ENCODE results near the gene PLCB1.

The PLCB1 gene

DNA sequence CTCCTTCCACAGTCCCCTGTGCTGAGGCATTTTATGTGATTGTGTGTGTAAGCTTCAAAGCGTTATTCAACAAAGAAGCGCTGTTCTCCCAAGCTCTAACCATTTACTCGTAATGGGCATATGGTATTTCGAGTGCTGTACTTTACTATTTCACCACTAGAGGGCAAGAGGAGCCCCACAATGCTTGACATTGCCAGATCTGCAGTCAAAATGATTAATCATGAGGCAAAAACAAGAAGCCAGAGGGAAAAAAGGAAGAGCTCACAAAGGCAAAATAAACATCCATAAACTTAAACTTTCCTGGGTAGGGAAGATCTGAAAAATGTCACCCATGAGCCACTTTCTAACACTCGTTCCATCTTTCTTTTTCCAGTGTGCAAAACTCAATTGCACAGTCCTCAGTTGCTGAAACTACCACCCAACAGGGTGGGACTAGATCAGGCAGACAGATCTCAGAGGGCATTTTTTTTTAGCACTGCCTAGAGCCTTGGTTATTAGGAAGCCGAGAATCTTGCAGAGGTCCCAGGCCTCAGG lies 721.8 kb downstream of the PLCB1 start:
- TF ChIP-seq, protein P1, sequence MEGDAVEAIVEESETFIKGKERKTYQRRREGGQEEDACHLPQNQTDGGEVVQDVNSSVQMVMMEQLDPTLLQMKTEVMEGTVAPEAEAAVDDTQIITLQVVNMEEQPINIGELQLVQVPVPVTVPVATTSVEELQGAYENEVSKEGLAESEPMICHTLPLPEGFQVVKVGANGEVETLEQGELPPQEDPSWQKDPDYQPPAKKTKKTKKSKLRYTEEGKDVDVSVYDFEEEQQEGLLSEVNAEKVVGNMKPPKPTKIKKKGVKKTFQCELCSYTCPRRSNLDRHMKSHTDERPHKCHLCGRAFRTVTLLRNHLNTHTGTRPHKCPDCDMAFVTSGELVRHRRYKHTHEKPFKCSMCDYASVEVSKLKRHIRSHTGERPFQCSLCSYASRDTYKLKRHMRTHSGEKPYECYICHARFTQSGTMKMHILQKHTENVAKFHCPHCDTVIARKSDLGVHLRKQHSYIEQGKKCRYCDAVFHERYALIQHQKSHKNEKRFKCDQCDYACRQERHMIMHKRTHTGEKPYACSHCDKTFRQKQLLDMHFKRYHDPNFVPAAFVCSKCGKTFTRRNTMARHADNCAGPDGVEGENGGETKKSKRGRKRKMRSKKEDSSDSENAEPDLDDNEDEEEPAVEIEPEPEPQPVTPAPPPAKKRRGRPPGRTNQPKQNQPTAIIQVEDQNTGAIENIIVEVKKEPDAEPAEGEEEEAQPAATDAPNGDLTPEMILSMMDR (conservative IDR thresholded peaks at IDR 0.05; ENCODE audit: low read depth, low read length): peak; percentile 78
- Histone ChIP-seq H3K36me3 (ENCODE audit: insufficient read depth) (no peaks in the 10 kb centered on the region), H3K27ac (no peak overlapping the region), H3K27me3 (ENCODE audit: insufficient read depth, low read depth) (no peaks in the 10 kb centered on the region), H3K79me2 (ENCODE audit: insufficient read depth, low read depth) (no peaks in the 10 kb centered on the region), H3K4me2 (no peak overlapping the region), H3K4me1 (ENCODE audit: low read depth, poor library complexity, severe bottlenecking) (no peaks in the 10 kb centered on the region), H4K20me1 (ENCODE audit: insufficient read depth) (no peaks in the 10 kb centered on the region), H2AFZ (ENCODE audit: low read depth) (no peak overlapping the region), H3K4me3 (IDR thresholded peaks at IDR 0.05; ENCODE audit: insufficient read depth, low read depth, low read length) (no peak overlapping the region), H3K9ac (no peak overlapping the region)

DNA sequence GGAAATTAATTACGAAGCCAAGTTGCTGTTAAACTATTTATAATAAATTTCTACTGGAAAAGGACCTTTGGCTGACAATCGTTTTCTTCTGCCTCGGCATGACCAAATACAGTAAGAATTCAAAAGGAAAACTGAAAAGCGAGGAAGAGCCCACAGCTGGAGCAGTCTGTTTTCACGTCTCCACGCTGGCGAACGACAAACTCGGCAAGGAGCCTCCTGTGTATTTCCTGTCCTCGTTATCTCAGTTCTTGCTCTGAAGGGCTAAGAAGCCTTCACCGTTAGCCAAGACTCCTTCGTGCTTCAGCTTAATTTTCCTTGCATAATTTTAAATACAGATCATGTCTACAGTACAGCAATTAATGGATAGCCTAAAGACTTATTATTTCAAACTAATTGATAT lies 722.5 kb downstream of the PLCB1 start:
- Histone ChIP-seq H3K4me3 (IDR thresholded peaks at IDR 0.05; ENCODE audit: insufficient read depth, low read depth, low read length) (no peak overlapping the region), H2AFZ (ENCODE audit: low read depth) (no peak overlapping the region), H4K20me1 (ENCODE audit: insufficient read depth) (no peaks in the 10 kb centered on the region), H3K9ac (no peak overlapping the region), H3K27ac (no peak overlapping the region), H3K4me1 (ENCODE audit: low read depth, poor library complexity, severe bottlenecking) (no peaks in the 10 kb centered on the region), H3K36me3 (ENCODE audit: insufficient read depth) (no peaks in the 10 kb centered on the region), H3K79me2 (ENCODE audit: insufficient read depth, low read depth) (no peaks in the 10 kb centered on the region), H3K4me2 (no peak overlapping the region), H3K27me3 (ENCODE audit: insufficient read depth, low read depth) (no peaks in the 10 kb centered on the region)
- TF ChIP-seq, protein P1 (conservative IDR thresholded peaks at IDR 0.05; ENCODE audit: low read depth, low read length): no peak

DNA sequence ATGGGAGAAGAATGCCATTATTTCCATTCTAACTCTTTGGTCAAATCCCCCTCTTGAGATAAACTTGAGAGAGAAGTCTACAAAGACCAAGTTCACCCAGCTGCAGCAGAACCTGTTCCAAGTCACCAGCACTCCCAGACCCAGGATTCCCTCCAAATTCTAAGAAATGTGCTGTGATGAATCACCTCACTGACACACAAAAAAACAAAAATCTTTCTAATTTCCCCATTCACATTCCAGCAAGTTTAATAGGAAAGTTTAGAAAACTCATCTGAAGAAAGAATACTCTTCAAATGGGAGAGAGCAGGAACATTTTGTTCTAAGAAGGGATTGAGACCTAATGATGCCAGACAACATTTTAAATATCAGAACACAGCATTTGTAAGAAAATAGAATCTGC lies 723.2 kb downstream of the PLCB1 start:
- TF ChIP-seq, protein P1 (conservative IDR thresholded peaks at IDR 0.05; ENCODE audit: low read depth, low read length): no peak
- Histone ChIP-seq H3K27ac (no peak overlapping the region), H3K4me2 (no peak overlapping the region), H3K79me2 (ENCODE audit: insufficient read depth, low read depth) (no peaks in the 10 kb centered on the region), H2AFZ (ENCODE audit: low read depth) (no peak overlapping the region), H4K20me1 (ENCODE audit: insufficient read depth) (no peaks in the 10 kb centered on the region), H3K36me3 (ENCODE audit: insufficient read depth) (no peaks in the 10 kb centered on the region), H3K4me3 (IDR thresholded peaks at IDR 0.05; ENCODE audit: insufficient read depth, low read depth, low read length) (no peak overlapping the region), H3K4me1 (ENCODE audit: low read depth, poor library complexity, severe bottlenecking) (no peaks in the 10 kb centered on the region), H3K9ac (no peak overlapping the region), H3K27me3 (ENCODE audit: insufficient read depth, low read depth) (no peaks in the 10 kb centered on the region)

DNA sequence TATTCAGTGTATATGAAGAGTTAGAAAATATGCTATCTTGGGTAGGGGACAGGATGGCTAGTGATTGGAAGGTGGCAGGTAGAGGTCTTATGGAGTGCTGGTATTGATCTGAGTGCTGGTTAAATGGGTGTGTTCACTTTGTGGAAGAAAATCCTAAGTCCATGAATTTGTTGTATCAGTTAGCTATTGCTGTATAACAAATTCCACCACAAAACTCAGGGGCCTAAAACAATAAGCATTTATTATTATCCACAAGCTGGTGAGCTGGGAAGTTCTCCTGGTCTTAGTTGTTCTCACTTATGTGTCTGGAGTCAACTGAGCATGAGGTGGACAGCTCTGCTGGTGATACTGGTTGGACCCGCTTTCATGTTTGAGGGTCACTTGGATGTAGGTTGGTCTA lies 724.6 kb downstream of the PLCB1 start:
- TF ChIP-seq, protein P1 (conservative IDR thresholded peaks at IDR 0.05; ENCODE audit: low read depth, low read length): no peak
- no peaks in the 10 kb centered on the region for H3K27me3 ChIP-seq (ENCODE audit: insufficient read depth, low read depth)
- H3K27ac ChIP-seq: no peak overlapping the region
- no peak overlapping the region for H3K4me3 ChIP-seq (IDR thresholded peaks at IDR 0.05; ENCODE audit: insufficient read depth, low read depth, low read length)
- H3K4me1 ChIP-seq (ENCODE audit: low read depth, poor library complexity, severe bottlenecking): no peaks in the 10 kb centered on the region
- no peaks in the 10 kb centered on the region for H4K20me1 ChIP-seq (ENCODE audit: insufficient read depth)
- no peak overlapping the region for H2AFZ ChIP-seq (ENCODE audit: low read depth)
- no peak overlapping the region for H3K4me2 ChIP-seq
- no peaks in the 10 kb centered on the region for H3K79me2 ChIP-seq (ENCODE audit: insufficient read depth, low read depth)
- no peaks in the 10 kb centered on the region for H3K36me3 ChIP-seq (ENCODE audit: insufficient read depth)
- H3K9ac ChIP-seq: no peak overlapping the region

Data from KMS-11 (cell line).